HUES64 (cell line): ENCODE data around the gene ELMOD1.

Experiments
- H3K27ac ChIP-seq: 2 replicates; pipeline ENCODE4 v1.7.0; 2013; ENCODE audit warnings: low read depth, low read length, inconsistent platforms
- H3K27me3 ChIP-seq: 2 replicates; pipeline ENCODE4 v1.6.1; 2013; ENCODE audit warnings: mild to moderate bottlenecking, low read length; ENCODE audit not compliant: insufficient read depth
- H3K36me3 ChIP-seq: 2 replicates; pipeline ENCODE4 v1.6.1; 2013; ENCODE audit warnings: mild to moderate bottlenecking, low read length; ENCODE audit not compliant: insufficient read depth
- H3K4me1 ChIP-seq: 2 replicates; pipeline ENCODE4 v1.6.1; 2013; ENCODE audit warnings: mild to moderate bottlenecking, low read length, moderate library complexity; ENCODE audit not compliant: insufficient read depth
- H3K4me3 ChIP-seq: 2 replicates; pipeline ENCODE4 v1.5.1; 2013; ENCODE audit warnings: mild to moderate bottlenecking, low read length, moderate library complexity
- H3K9ac ChIP-seq: 2 replicates; pipeline ENCODE4 v1.6.1; 2013; ENCODE audit warnings: mild to moderate bottlenecking, low read depth, low read length
- H3K9me3 ChIP-seq: 2 replicates; pipeline ENCODE4 v1.6.1; 2013; ENCODE audit warnings: low read depth, low read length; ENCODE audit not compliant: insufficient read depth
- WGBS: fragments of 150-250, 120-280 bp; methylation state at CpG from one replicate; pipeline ENCODE4 v1.1.7; 2013; ENCODE audit warnings: missing lambda C conversion rate; 5-methylcytosine and 5-hydroxymethylcytosine counted together

The ELMOD1 gene

GRCh38 chr11:107689317-107690202 lies 98.6 kb downstream of the ELMOD1 start:
- 51% methylated on average over 7 of the region's 11 CpGs for WGBS
- H3K4me1 ChIP-seq: no peaks in the 10 kb centered on the region
- no peak overlapping the region for H3K9ac ChIP-seq
- H3K9me3 ChIP-seq: no peaks in the 10 kb centered on the region
- H3K36me3 ChIP-seq: no peaks in the 10 kb centered on the region
- no peak overlapping the region for H3K27ac ChIP-seq
- no peak overlapping the region for H3K4me3 ChIP-seq
- H3K27me3 ChIP-seq: no peaks in the 10 kb centered on the region

- H3K27ac ChIP-seq: no peak overlapping the region
- 81% methylated on average over 3 of the region's 3 CpGs for WGBS
Observed at GRCh38 chr11:107691000-107691750, 100.2 kb downstream of the ELMOD1 start.

GRCh38 chr11:107695446-107695845 lies 104.5 kb downstream of the ELMOD1 start:
- Histone ChIP-seq H3K9ac (no peak overlapping the region), H3K9me3 (no peaks in the 10 kb centered on the region), H3K4me3 (no peak overlapping the region), H3K36me3 (no peaks in the 10 kb centered on the region), H3K27me3 (no peaks in the 10 kb centered on the region), H3K27ac (no peak overlapping the region), H3K4me1 (0 out of 2 replicates have a peak, but pooled peaks cover 6% of the 10 kb centered on the region)
- 82% methylated on average over 1 of the region's 1 CpG for WGBS

More at GRCh38 chr11:107691000-107691750, 100.2 kb downstream of the ELMOD1 start:
- Histone ChIP-seq H3K4me3 (no peak overlapping the region), H3K9ac (no peak overlapping the region), H3K36me3 (no peaks in the 10 kb centered on the region), H3K9me3 (no peaks in the 10 kb centered on the region), H3K4me1 (no peaks in the 10 kb centered on the region), H3K27me3 (no peaks in the 10 kb centered on the region)

- Histone ChIP-seq H3K36me3 (no peaks in the 10 kb centered on the region), H3K9ac (no peak overlapping the region), H3K9me3 (no peaks in the 10 kb centered on the region), H3K4me1 (peaks cover 11% of the 10 kb centered on the region; the same call in 1 of the 2 replicates), H3K27me3 (no peaks in the 10 kb centered on the region), H3K4me3 (no peak overlapping the region), H3K27ac (no peak overlapping the region)
- 17% methylated on average over 1 of the region's 1 CpG for WGBS
Observed at GRCh38 chr11:107696140-107696539, 105.2 kb downstream of the ELMOD1 start.

- Histone ChIP-seq H3K36me3 (no peaks in the 10 kb centered on the region), H3K4me3 (no peak overlapping the region), H3K9me3 (no peaks in the 10 kb centered on the region), H3K9ac (no peak overlapping the region), H3K27ac (no peak overlapping the region), H3K27me3 (no peaks in the 10 kb centered on the region), H3K4me1 (peaks cover 12% of the 10 kb centered on the region; the same call in 1 of the 2 replicates)
- 89% methylated on average over 6 of the region's 6 CpGs for WGBS
Observed at GRCh38 chr11:107697291-107697690, 106.3 kb downstream of the ELMOD1 start.

- H3K36me3 ChIP-seq: no peaks in the 10 kb centered on the region
- no peaks in the 10 kb centered on the region for H3K9me3 ChIP-seq
- no peak overlapping the region for H3K9ac ChIP-seq
- no peak overlapping the region for H3K27ac ChIP-seq
- 89% methylated on average over 15 of the region's 15 CpGs for WGBS
- no peak overlapping the region for H3K4me3 ChIP-seq
- H3K4me1 ChIP-seq: peaks cover 12% of the 10 kb centered on the region; the same call in 1 of the 2 replicates
- no peaks in the 10 kb centered on the region for H3K27me3 ChIP-seq
Observed at GRCh38 chr11:107699371-107700285, 108.7 kb downstream of the ELMOD1 start.

- Histone ChIP-seq H3K27me3 (peaks cover 3% of the 10 kb centered on the region; the same call in 1 of the 2 replicates), H3K9me3 (no peaks in the 10 kb centered on the region), H3K4me1 (peaks cover 22% of the 10 kb centered on the region), H3K4me3 (no peak overlapping the region), H3K9ac (no peak overlapping the region), H3K27ac (no peak overlapping the region), H3K36me3 (no peaks in the 10 kb centered on the region)
- 86% methylated on average over 7 of the region's 7 CpGs for WGBS
Observed at GRCh38 chr11:107702109-107702660, 111.2 kb downstream of the ELMOD1 start.

- H3K4me1 ChIP-seq: peaks cover 27% of the 10 kb centered on the region
- H3K4me3 ChIP-seq: no peak overlapping the region
- no peaks in the 10 kb centered on the region for H3K36me3 ChIP-seq
- H3K9me3 ChIP-seq: no peaks in the 10 kb centered on the region
- H3K27me3 ChIP-seq: peaks cover 5% of the 10 kb centered on the region; the same call in 1 of the 2 replicates
- 91% methylated on average over 2 of the region's 2 CpGs for whole genome bisulfite sequencing
- no peak overlapping the region for H3K9ac ChIP-seq
- no peak overlapping the region for H3K27ac ChIP-seq
Observed at GRCh38 chr11:107702723-107703122, 111.8 kb downstream of the ELMOD1 start.

GRCh38 chr11:107704451-107704850 lies 113.5 kb downstream of the ELMOD1 start:
- peaks cover 5% of the 10 kb centered on the region; the same call in 1 of the 2 replicates for H3K27me3 ChIP-seq
- H3K4me1 ChIP-seq: peaks cover 33% of the 10 kb centered on the region
- H3K4me3 ChIP-seq: no peak overlapping the region
- H3K9me3 ChIP-seq: no peaks in the 10 kb centered on the region
- H3K27ac ChIP-seq: no peak overlapping the region
- WGBS: 94% methylated on average over 3 of the region's 3 CpGs
- H3K36me3 ChIP-seq: no peaks in the 10 kb centered on the region
- H3K9ac ChIP-seq: no peak overlapping the region

GRCh38 chr11:107705027-107705426 lies 114.1 kb downstream of the ELMOD1 start:
- WGBS: 85% methylated on average over 2 of the region's 2 CpGs
- peaks cover 6% of the 10 kb centered on the region; the same call in 1 of the 2 replicates for H3K27me3 ChIP-seq
- H3K27ac ChIP-seq: no peak overlapping the region
- peaks cover 28% of the 10 kb centered on the region for H3K4me1 ChIP-seq
- H3K4me3 ChIP-seq: no peak overlapping the region
- no peaks in the 10 kb centered on the region for H3K36me3 ChIP-seq
- no peak overlapping the region for H3K9ac ChIP-seq
- no peaks in the 10 kb centered on the region for H3K9me3 ChIP-seq
